Caki2 (cell line): ENCODE results near the gene OR10A6. TPM values are rescaled to one million over a fixed set of nuclear protein-coding genes. Genes with fewer than 3 reads are reported as not detected.
A peak's percentile ranks its signal among the peaks of the same experiment; 100 is the strongest.

Source experiments
- DNase-seq: peaks from one replicate; pipeline ENCODE4 v3.0.0-alpha.2; 2015; ENCODE audit warnings: low read depth
- in situ Hi-C: cut with HindIII; loops from 2 replicates; pipeline ENCODE4 v1.10.0; 2016; ENCODE audit warnings: low sequenced_read_pairs, low pct_unique_long_range_greater_than_20kb, mixed read lengths
- total RNA-seq: library from RNA; depleted of rRNA; stranded (reverse); fragments of >200 nt; shearing (Covaris generic); gene quantifications from 2 replicates; pipeline ENCODE4 v1.2.3, GENCODE V29; 2014; ENCODE audit warnings: low replicate concordance; rRNA removed

The OR10A6 gene
- total RNA-seq, 1 experiment from 2014 or later, result not detected

DNA sequence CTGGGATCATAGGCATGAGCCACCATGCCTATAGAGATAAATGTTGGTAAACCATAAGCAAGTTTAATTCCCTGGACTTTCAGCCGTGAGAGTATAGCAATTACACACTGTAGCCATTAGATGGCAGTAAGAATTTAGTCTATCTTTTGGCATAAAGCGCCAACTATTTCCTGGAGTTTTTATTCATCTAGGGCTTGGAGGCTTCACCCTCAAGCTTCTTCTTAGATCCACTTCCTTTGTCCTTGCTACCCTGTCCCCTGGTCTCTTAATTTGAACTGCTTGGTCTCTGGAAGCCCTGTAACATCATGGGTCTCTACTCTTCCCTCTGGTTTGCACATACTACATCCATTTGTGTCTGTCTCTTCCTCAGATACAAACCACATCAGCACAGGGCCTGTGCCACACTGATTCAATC, 38.2 kb downstream of the OR10A6 start:
- DNase-seq, result peak; percentile 36
- in situ Hi-C loops, result no loop called here

DNA sequence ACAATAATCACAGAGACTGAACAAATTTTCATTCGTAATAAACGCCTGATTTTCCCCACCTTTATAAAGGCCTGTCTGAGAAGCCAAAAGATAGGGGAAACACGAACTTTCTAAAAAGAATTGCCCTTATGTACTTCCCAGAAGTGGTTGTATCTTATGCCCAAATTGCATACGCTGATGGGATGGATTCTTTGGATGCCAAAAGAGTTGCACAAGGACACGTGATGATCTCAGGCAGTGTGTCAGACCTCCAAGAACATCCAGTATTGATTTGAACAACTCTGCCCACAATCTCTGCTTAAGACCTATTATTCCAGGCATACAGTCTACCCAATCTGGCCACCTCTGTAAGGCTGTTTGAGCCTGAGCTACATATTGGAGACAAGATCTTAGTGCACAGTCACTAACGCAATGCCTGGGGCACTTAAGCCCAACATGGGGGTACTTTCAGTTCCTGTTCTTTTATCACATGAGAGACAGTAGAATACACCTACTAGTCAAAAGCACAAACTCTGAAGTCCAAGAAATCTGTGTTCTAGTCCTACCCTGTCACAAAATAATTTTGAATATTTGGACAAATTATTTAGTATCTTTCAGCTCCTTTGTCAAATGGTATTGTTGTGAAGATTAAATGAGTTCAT, 38.9 kb downstream of the OR10A6 start:
- no peak for DNase-seq
- in situ Hi-C loops, result no loop called here

DNA sequence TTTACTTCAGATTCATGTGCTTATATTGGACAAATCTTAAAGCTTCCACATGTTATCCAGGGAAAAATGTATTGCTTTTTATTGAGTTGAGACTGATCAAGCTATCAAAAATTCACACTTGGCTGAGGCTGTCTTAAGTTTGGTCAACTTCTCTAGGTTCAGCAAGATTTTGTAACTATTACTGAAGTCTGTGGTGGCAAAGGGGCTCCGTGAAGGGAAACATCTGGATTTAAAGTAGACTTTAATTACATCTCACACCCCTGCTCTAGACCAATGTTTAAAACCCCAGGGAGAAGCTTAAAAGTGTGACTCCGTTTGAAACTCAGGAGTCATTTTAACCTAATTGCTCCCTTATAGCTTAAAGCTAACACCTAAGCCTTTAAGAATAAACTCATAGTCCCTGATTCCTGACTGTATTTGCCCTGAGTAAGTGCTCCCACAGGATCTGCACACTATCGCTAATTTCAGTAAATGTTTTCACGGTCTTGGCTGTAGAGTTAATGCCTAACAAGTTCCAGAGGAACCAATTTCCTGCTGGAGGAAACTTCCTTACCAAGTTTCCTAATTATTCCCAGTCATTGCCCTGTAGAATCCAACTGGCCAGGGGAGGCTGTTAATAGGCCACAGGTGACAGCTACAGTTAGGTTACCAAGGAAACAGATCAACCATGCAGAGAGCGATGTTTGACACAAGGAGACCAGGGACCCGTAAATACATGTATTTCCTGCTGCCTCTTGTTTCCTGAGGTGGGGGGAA, 40.5 kb downstream of the OR10A6 start:
- in situ Hi-C loops, result no loop called here
- DNase-seq, result peak; percentile 1

- in situ Hi-C loops, result no loop called here
- DNase-seq, result no peak
Observed at GRCh38 chr11:7889985-7890384, 41.1 kb downstream of the OR10A6 start.

- in situ Hi-C loops, result no loop called here
- DNase-seq, result no peak
Observed at GRCh38 chr11:7882860-7883259, 48.2 kb downstream of the OR10A6 start.

Other genes starting within 250 kb of the OR10A6 start
- gene OVCH2, start 224.8 kb downstream of the OR10A6 start, total RNA-seq, result not detected in 2 replicates
- gene OR5P2, start 134.3 kb downstream of the OR10A6 start, total RNA-seq, result not detected in 2 replicates
- gene OR5P3, start 100.4 kb downstream of the OR10A6 start, total RNA-seq, result not detected in 2 replicates
- gene OR10A3, start 10.4 kb upstream of the OR10A6 start, total RNA-seq, result not detected in 2 replicates
- not detected in 2 replicates for gene NLRP10, start 34.2 kb upstream of the OR10A6 start, total RNA-seq
- 362 and 393 TPM in 2 replicates for gene EIF3F, start 56.1 kb upstream of the OR10A6 start, total RNA-seq
- not detected in 2 replicates for gene TUB, start 149.9 kb upstream of the OR10A6 start, total RNA-seq
- gene RIC3, start 237.8 kb upstream of the OR10A6 start, total RNA-seq, result not detected in 2 replicates